Panc1 (cell line): Measurements from ENCODE around the gene CHRNE. TPM values are rescaled to one million over a fixed set of nuclear protein-coding genes. Genes with fewer than 3 reads are reported as not detected.
"Not testable (repeated sequence)": the region's sequence is repeated elsewhere in the genome, so short reads cannot be mapped to it uniquely, and the experiment has no call there.

Experiments
- ATAC-seq: fragments of 200-7000 bp; cut with Tn5 transposase; 2 replicates; pipeline ENCODE4 v1.9.1; 2020; ENCODE audit warnings: mild to moderate bottlenecking, moderate library complexity
- BruUV-seq: library from RNA; stranded (reverse); fragments of 400-500 nt; replicated peaks from 2 replicates; lab custom pipeline; 2021; lab: Mats Ljungman, UMichigan
- CTCF ChIA-PET: fragments of 300-600 bp; sonication (Branson Sonifier 250); formaldehyde crosslinking; loops from one replicate; lab custom pipeline; 2022; ENCODE audit warnings: antibody characterized with exemption; lab: Charles Lee
- POLR2A ChIA-PET: fragments of 300-600 bp; sonication (Branson Sonifier 250); formaldehyde crosslinking; loops from one replicate; lab custom pipeline; 2022; ENCODE audit warnings: antibody characterized with exemption; lab: Charles Lee
- DNase-seq: peaks from one replicate; pipeline ENCODE4 v3.0.0-alpha.2; 2010; ENCODE audit warnings: low read depth, low spot score
- H3K27ac ChIP-seq: 2 replicates; pipeline ENCODE4 v1.5.1; 2011; ENCODE audit warnings: mild to moderate bottlenecking, low read length, inconsistent platforms
- H3K27me3 ChIP-seq: fragments of 200-500 bp; sonication (Bioruptor generic); 2 replicates; pipeline ENCODE4 v1.6.0; 2014; ENCODE audit warnings: low read length, inconsistent platforms; ENCODE audit not compliant: control insufficient read depth, insufficient read depth
- H3K36me3 ChIP-seq: fragments of 200-500 bp; sonication (Bioruptor generic); 2 replicates; pipeline ENCODE4 v1.5.1; 2014; ENCODE audit warnings: inconsistent platforms, mild to moderate bottlenecking, low read length, moderate library complexity; ENCODE audit not compliant: control insufficient read depth, insufficient read depth
- H3K4me1 ChIP-seq: 2 replicates; pipeline ENCODE4 v1.5.1; 2011; ENCODE audit warnings: inconsistent platforms, mild to moderate bottlenecking, low read length, moderate library complexity; ENCODE audit not compliant: control insufficient read depth, insufficient read depth
- H3K4me3 ChIP-seq, 2 experiments: 2 replicates each; pipeline ENCODE4 v1.5.1; 2011 to 2012; ENCODE audit warnings: low read depth in 2 of 2, low read length in 2 of 2, mild to moderate bottlenecking in 2 of 2, inconsistent platforms in 1 of 2, moderate library complexity in 1 of 2
- H3K9me3 ChIP-seq: fragments of 200-500 bp; sonication (Bioruptor generic); 2 replicates; pipeline ENCODE4 v1.5.1; 2014; ENCODE audit warnings: low read depth, mild to moderate bottlenecking, inconsistent platforms, low read length, moderate library complexity; ENCODE audit not compliant: control insufficient read depth, insufficient read depth
- POLR2AphosphoS5 ChIP-seq: IDR thresholded peaks from 2 replicates; pipeline ENCODE4 v1.6.1; 2012; ENCODE audit warnings: mild to moderate bottlenecking, low read depth, low read length, moderate library complexity
- SIN3A ChIP-seq: IDR thresholded peaks from 2 replicates; pipeline ENCODE4 v1.6.1; 2012; ENCODE audit warnings: low read depth, mild to moderate bottlenecking, low read length, moderate library complexity, borderline replicate concordance; ENCODE audit not compliant: insufficient read depth
- TCF7L2 ChIP-seq: IDR thresholded peaks from 2 replicates; pipeline ENCODE4 v1.6.1; 2011; ENCODE audit warnings: mild to moderate bottlenecking, low read depth, low read length, inconsistent platforms
- in situ Hi-C: cut with HindIII; loops from 2 replicates; pipeline ENCODE4 v1.10.0; 2016; ENCODE audit warnings: low sequenced_read_pairs, low pct_unique_long_range_greater_than_20kb
- intact Hi-C: fragments of 100-400 bp; cut with micrococcal nuclease; formaldehyde crosslinking; loops from one replicate; pipeline ENCODE4 v1.10.0; 2022; ENCODE audit not compliant: unreplicated experiment
- total RNA-seq: library from RNA; stranded (reverse); gene quantifications from one replicate; pipeline ENCODE4 v1.2.1, GENCODE V29; 2021; ENCODE audit not compliant: unreplicated experiment
- TF ChIP-seq, protein P1 (sequence below): fragments of 450-650 bp; IDR thresholded peaks from 2 replicates; pipeline ENCODE4 v1.5.1; 2017; ENCODE audit warnings: mild to moderate bottlenecking
- TF ChIP-seq, protein P2 (sequence below), 2 experiments: IDR thresholded peaks; 2 replicates each; pipeline ENCODE4 v1.6.1; 2011 to 2012; ENCODE audit warnings: low read depth in 2 of 2, control low read depth in 1 of 2, low read length in 1 of 2, mild to moderate bottlenecking in 1 of 2, moderate library complexity in 1 of 2; ENCODE audit not compliant: insufficient read depth in 1 of 2

The CHRNE gene
- total RNA-seq, 1 experiment from 2014 or later, result 0.13 TPM

DNA sequence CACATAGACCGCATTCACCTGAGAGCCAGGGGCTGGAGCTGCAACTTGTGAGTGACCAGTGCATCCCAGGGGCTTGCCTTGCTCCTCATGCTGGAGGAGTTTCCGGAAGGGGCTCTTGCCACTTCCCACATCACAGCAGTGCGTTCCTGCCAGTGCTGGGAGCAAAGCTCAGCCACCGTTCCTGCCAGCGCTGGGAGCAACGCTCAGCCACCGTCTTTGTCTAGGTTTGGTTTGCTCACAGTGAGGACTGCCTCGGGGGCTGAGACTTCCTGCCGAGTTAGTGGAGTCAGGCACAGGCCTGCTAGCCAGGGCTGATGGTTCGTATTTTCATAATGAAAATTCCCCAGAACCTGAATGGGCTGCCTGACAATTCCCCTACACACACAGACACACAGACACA, 5.4 kb upstream of the CHRNE start:
- DNase-seq, result no peak
- ChIA-PET POLR2A (no interaction called here), CTCF (interaction anchor here (0.6 to 1.1 kb wide), 2 partner anchors 9 to 27 kb away, joined by 3 to 4 read pairs; partner anchors contain the start of gene C17orf107)
- Histone ChIP-seq H3K27ac (peak overlapping the region; percentile 34; the same call in 1 of the 2 replicates), H3K9me3 (no peaks in the 10 kb centered on the region), H3K36me3 (no peaks in the 10 kb centered on the region), H3K4me1 (peaks cover 8% of the 10 kb centered on the region; the same call in 1 of the 2 replicates), H3K27me3 (no peaks in the 10 kb centered on the region), H3K4me3 (no peak overlapping the region)
- intact Hi-C loops (no loop called here), in situ Hi-C loops (no loop called here)
- TF ChIP-seq TCF7L2 (no peak), POLR2AphosphoS5 (no peak)
- TF ChIP-seq, protein P1, sequence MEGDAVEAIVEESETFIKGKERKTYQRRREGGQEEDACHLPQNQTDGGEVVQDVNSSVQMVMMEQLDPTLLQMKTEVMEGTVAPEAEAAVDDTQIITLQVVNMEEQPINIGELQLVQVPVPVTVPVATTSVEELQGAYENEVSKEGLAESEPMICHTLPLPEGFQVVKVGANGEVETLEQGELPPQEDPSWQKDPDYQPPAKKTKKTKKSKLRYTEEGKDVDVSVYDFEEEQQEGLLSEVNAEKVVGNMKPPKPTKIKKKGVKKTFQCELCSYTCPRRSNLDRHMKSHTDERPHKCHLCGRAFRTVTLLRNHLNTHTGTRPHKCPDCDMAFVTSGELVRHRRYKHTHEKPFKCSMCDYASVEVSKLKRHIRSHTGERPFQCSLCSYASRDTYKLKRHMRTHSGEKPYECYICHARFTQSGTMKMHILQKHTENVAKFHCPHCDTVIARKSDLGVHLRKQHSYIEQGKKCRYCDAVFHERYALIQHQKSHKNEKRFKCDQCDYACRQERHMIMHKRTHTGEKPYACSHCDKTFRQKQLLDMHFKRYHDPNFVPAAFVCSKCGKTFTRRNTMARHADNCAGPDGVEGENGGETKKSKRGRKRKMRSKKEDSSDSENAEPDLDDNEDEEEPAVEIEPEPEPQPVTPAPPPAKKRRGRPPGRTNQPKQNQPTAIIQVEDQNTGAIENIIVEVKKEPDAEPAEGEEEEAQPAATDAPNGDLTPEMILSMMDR, result no peak
- no TSS peak for BruUV-seq
- peak; percentile 65 for ATAC-seq

DNA sequence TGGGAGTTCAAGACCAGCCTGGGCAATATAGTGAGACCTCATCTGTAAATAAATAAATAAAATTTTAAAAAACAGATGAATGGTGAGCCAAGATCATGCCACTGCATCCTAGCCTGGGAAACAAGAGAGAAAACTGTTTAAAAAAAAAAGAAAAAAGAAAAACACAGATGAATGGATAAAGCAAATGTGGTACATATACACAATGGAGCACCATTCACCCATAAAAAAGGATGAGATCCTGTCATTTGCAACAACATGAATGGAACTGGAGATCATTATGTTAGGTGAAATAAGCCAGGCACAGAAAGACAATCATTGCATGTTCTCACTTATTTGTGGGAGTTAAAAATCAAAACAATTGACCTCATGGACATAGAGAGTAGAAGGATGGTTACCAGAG, 3.7 kb upstream of the CHRNE start:
- H3K27ac ChIP-seq, H3K27me3 ChIP-seq, H3K36me3 ChIP-seq, H3K9me3 ChIP-seq, ATAC-seq, BruUV-seq, intact Hi-C loops, H3K4me1 ChIP-seq, DNase-seq, H3K4me3 ChIP-seq, in situ Hi-C loops: not testable (repeated sequence)
- POLR2A ChIA-PET, result interaction anchor here (0.6 kb wide), 1 partner anchor 289 kb away, joined by 10 read pairs; no protein-coding TSS in a partner anchor
- CTCF ChIA-PET, result interaction anchor here (0.6 to 0.7 kb wide), 2 partner anchors 10 to 15 kb away, joined by 3 to 7 read pairs; no protein-coding TSS in a partner anchor

DNA sequence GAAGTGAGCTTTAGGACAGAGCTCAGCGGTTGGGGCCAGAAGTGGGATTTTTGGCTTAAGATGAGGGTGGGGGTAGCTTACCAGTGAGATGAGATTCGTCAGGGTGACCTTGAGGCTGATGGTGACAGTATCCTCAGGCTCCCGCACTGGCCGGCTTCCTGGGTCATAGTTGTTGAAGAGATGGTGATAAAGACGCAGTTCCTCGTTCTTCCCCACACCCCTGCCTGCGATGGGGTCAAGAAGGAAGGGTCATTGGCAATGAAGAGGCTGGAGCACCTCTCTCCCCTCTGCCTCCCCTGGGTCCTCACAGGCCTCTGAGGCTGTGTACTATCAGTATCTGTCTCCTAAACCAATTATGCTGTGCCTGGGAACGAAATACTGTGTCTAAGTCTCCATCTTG, 358 bp downstream of the CHRNE start:
- intact Hi-C loops (no loop called here), in situ Hi-C loops (no loop called here)
- Histone ChIP-seq H3K4me1 (no peaks in the 10 kb centered on the region; the same call in 1 of the 2 replicates), H3K4me3 (no peak overlapping the region), H3K27me3 (no peaks in the 10 kb centered on the region), H3K36me3 (no peaks in the 10 kb centered on the region), H3K27ac (no peak overlapping the region), H3K9me3 (no peaks in the 10 kb centered on the region)
- ATAC-seq (no peak), DNase-seq (no peak)
- BruUV-seq, result no TSS peak
- CTCF ChIA-PET, result interaction anchor here (0.5 kb wide), 1 partner anchor 8 kb away, joined by 11 read pairs; no protein-coding TSS in a partner anchor
- POLR2A ChIA-PET, result interaction anchor here (0.6 kb wide), 1 partner anchor 112 kb away, joined by 3 read pairs; no protein-coding TSS in a partner anchor
- TF ChIP-seq TCF7L2, result no peak
- no peak for TF ChIP-seq SIN3A
- TF ChIP-seq, protein P2, sequence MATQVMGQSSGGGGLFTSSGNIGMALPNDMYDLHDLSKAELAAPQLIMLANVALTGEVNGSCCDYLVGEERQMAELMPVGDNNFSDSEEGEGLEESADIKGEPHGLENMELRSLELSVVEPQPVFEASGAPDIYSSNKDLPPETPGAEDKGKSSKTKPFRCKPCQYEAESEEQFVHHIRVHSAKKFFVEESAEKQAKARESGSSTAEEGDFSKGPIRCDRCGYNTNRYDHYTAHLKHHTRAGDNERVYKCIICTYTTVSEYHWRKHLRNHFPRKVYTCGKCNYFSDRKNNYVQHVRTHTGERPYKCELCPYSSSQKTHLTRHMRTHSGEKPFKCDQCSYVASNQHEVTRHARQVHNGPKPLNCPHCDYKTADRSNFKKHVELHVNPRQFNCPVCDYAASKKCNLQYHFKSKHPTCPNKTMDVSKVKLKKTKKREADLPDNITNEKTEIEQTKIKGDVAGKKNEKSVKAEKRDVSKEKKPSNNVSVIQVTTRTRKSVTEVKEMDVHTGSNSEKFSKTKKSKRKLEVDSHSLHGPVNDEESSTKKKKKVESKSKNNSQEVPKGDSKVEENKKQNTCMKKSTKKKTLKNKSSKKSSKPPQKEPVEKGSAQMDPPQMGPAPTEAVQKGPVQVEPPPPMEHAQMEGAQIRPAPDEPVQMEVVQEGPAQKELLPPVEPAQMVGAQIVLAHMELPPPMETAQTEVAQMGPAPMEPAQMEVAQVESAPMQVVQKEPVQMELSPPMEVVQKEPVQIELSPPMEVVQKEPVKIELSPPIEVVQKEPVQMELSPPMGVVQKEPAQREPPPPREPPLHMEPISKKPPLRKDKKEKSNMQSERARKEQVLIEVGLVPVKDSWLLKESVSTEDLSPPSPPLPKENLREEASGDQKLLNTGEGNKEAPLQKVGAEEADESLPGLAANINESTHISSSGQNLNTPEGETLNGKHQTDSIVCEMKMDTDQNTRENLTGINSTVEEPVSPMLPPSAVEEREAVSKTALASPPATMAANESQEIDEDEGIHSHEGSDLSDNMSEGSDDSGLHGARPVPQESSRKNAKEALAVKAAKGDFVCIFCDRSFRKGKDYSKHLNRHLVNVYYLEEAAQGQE (IDR thresholded peaks at IDR 0.05; ENCODE audit: insufficient read depth in 1 of 2, low read depth in 2 of 2, low read length in 1 of 2), result no peak
- no peak for TF ChIP-seq POLR2AphosphoS5
- TF ChIP-seq, protein P1, result no peak
